Fibroblast of skin of abdomen (primary cell): ENCODE measurements around the gene SNX9.

ENCODE experiments used
- DNase-seq: peaks from one replicate; pipeline ENCODE4 v3.0.0-alpha.2; 2013

SNX9 gene

DNA sequence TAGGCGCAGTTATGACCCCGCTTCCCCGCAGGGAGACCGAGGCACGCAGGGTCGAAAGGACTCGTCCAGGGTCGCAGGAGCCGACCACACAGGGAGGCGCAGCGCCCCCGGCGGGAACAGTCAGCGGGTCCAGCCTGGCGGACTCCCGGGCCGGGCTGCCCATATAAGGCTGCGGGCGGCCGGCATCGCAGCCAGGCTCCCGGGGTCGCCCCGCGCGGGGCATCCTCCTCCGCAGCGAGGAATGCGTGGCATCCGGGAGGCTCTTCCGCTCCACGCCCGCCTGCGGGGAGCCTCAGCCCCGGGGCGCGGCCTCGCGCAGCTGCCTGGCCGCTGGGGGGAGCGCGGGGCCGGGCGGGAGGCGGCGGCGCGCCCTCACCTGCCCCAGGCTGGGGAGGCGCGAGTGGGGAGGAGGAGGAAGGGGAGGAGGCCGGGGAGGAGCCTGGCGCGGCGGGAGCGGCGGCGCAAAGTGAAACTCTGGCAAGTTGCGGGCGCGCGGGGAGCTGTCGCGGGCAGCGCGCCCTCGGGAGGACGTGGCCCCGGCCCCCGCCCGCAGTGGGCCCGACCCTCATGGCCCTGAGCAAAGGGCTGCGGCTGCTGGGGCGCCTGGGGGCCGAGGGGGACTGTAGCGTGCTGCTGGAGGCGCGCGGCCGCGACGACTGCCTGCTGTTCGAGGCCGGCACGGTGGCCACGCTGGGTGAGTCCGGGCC, 158.5 kb downstream of the SNX9 start, which contains the start of gene SYNJ2:
TSS of gene SYNJ2 (plus strand) at position 469 of the 707 bp plus-strand sequence. CDS start at position 568, 99 bp downstream.
- DNase-seq = peak; percentile 86

DNA sequence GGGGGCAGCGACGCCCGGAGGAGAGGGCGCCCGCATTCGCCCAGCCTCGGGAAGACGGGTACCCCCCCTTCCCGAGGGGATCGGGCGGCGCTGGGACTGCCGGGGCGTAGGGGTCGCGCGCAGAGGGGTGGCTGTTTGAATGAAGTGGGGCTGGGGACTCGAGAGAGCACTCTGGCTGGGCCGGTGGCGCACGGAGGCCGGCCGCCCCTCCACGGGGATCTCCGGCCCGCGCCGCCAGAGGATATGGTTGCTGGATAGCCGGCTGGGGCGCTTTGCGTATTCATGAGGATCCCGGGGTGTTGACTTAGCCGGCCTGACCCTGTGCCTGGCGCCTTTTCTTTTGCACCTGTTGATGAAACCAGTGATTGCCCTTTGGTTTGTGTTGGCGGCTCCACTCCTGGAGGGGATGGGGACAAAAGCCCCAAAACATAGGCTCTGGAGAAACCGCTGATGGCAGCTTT, 159.1 kb downstream of the SNX9 start:
- no peak for DNase-seq

DNA sequence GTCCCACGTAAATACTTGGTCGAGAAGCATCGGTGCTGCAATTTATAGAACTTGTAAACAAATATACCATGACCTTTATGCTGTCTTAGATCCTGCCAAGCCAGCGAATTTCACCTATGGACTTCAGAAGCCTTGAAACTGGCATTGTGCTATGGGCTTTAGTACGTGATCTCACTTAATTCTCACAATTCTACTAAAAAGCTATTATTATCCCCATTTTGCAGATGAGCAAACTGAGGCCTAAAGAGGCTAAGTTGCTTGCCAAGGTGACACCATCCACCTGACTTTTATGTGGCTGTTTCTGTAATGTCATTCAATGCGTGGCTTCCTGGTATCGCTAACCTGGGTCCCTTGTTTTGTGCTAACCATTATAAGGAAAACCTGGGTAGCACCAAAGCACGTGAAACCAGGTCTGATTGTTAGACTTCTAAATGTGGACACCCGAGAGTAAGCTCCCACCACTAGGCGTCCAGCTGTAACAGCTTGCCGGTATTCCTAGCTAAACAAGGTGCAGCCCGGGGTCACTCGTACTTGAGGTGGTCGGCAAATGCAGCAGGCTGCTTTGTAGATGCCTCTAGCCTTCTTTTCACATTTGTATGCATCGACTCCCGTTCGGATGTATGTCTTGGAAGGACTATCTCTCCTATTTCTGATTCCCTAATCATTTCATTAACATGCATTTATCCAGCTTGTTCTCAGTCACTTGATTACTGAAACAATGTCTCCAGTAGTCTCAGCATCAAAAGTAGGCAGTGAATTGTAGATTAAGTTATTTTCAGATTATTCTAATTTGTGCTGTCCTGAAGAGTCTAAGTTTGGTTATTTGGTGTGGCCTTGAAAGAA, 159.7 kb downstream of the SNX9 start:
- peak; percentile 45 for DNase-seq

DNA sequence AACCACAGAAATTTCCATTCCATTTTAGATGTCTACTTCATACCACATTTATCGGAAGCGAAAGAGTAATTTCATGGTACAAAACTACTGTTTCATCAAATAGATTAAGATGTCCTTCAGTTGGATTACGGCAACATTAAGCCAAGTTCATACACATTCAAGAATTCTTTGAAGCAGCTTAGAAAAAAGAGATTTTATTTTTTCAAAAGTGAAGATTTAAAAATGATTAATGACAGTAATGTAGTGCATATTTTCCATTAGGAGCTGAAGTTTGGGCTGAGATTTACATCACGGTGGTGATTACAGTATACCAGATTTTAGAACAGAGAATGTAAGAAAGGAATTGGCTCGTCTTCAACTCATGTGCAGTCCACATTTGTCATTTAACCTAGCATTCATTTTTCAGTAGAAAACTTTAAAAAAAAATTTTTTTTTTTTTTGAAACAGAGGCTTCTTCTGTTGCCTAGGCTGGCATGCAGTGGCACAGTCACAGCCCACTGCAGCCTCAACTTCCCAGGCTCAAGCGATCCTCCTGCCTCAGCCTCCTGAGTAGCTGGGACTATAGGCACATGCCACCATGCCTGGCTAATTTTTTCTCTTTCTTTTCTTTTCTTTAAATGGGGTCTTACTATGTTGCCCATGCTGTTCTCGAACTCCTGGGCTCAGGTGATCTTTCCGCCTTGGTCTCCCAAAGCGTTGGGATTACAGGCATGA, 160.5 kb downstream of the SNX9 start:
- peak; percentile 73 for DNase-seq

DNA sequence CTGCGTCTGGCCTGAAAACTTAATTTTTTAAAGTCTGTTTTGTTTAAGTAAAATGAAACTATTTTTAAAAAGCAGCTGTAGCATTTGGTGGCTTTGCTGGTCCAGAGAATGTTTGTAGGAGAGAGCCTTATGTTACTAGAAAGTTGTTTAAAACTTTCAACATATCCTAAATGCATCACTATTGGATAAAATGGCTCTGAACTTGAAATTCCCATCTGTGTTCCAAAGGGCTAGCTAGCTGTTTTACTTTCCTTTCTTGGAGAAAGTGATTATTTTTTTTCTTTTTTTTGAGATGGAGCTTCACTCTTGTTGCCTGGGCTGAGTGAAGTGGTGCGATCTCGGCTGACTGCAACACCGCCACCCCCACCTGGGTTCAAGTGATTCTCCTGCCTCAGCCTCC, 161.1 kb downstream of the SNX9 start:
- DNase-seq = no peak

DNA sequence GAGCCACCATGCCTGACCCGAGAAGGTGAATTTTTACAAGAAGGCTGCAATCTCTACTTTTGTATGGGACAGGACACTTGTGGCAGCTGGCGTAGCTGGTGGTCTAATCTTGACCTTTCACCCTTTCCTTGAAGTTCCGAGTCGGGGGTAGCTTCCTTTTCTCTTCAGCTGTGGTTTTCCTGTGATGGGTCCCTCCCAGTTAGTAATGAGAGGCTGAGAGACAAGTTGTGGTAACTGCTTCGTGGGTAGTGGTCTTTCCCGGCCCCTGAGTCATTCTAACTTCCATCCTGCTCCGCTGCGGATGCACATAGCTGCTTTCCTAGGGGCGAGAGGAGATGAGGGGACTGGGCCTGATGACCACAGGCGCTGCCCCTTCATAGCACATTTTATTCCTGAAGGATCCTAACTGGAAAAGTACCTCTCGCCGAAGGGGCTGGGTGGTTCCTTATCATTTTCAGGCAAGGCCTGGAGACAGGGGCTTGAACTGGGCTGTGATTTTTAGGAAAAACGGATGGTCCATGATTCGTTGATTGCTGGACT, 161.7 kb downstream of the SNX9 start:
- no peak for DNase-seq

DNA sequence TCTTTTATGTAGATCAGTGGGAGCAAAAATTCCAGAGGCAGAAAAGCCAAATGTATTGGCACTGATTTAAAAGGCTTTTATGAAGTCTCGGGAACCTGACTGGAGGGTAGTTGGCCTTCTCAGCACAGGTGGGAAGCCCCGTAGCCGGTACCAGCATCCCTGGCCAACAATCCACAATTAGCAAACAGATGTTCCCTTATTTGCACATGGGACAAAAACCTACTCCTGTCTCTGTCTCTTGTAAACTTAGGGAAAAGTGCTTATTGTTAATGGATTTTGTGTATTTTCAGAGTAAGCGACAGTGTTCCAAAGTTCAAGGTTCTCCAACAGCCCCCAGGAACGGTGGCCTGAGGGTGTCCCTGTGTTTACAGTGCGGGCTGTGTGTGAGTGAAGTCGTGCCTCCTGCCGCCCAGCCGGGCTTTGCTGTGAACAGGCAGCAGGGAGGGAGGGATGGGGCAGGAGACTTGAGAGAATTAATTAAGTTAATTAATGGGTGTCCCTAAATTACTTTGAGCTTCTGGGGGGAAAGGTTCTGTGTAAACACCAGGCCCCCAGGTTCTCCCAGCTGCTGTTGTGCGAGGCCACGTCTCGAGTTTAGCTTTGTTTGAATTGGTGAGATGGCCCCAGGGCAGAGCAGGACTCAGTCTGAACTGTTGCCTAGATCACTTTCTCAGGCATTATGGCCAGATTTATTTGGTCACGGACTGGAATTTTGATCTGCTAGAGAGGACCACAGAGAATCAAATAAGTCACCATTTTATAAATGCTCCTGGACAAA, 162.5 kb downstream of the SNX9 start:
- DNase-seq = no peak

DNA sequence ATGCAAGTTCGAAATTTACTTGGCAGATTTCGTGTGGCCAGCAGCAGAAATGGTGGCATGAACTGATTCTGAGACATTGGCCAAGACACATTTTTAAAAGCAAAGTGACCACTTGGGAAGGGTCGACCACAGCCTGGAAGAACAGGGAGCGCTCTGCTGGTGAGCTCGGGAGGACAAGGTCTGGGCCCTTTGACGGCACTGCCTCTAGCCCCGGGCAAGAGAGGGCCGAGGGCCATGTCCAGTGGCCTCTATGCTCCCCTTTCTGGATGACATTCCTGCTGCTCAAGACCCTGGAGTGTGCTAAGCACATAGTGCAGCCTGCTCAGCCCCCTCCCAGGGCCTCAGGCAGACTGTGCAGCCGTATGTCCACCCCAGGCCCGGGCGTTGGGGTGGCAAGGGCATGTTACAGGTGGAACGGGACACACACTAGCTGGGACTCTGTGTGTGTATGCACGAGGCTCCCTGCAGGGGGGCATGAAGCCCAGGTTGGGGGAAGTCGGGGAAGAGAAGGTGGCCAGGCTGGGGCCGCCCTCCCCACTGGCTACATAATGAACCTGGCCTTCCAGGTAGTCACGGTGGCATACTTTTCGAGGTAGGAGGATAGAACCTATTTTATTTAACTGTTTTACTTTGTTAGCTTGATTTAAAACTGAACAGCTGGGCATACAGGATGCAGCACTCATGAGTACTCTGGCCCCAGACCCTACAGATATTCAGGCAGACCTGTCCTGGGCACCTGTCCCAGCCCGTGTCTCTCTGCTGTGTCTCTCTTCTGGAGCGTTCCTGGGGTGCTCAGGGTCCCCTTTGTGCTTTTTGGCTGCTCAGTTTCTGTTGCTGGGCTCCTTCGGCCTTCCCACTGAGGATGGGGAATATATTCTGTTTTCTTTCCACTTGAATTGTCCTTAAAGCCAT, 165.0 kb downstream of the SNX9 start:
- DNase-seq = no peak

DNA sequence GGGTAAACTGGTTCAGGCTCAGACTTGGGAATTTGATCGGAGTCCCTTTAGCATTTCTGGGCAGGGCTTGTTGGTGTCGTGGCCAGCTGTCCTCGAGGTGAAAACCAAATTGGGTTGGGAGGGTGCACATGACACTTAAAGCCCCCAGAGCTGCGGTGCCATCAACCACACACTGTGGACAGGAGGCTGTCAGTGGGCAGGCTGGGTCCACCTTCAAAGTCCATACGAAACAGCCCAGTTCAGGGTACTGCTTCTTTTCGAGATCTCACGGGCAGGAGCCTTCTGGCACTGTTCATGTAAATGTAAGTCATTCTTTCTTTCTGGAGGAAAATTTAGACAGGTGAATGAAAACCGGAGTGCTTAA, 165.6 kb downstream of the SNX9 start:
- no peak for DNase-seq

DNA sequence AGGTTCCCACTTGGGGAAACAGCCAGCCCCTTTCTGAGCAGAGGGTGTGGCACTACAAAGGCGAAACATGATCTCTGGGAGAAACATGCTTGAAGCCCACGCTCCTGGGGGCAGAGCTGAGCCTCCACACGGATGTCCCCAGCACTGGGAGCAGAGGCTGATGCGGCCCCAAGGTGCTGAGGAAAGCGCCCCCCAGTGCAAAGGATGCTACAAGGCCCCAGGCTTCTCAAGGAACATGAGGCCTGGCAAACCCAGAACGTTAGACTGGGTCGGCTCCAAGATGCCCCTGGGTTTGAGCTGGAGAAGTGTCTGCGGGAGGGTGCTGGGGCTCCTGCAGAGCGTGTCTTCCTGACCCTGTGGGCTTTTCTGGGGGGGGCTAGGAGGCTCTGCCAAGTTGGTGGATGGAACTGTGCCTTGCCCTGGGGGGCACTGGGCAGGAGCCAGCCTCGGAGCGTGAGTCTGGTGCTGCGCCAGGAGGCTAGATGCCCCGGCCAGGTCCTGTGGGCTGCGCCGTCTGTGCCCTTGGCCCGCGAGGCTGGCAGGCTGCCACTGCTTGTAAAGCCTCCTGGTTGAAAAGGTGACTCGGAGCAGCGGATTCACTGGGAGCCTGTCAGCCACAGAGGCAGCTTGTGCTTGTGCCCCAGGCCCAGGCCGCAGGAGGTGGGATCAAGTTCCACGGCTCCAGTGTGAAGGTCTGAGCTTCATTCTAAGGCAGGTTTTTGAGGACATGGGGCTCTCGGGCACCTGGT, 166.7 kb downstream of the SNX9 start:
- DNase-seq = peak; percentile 51

DNA sequence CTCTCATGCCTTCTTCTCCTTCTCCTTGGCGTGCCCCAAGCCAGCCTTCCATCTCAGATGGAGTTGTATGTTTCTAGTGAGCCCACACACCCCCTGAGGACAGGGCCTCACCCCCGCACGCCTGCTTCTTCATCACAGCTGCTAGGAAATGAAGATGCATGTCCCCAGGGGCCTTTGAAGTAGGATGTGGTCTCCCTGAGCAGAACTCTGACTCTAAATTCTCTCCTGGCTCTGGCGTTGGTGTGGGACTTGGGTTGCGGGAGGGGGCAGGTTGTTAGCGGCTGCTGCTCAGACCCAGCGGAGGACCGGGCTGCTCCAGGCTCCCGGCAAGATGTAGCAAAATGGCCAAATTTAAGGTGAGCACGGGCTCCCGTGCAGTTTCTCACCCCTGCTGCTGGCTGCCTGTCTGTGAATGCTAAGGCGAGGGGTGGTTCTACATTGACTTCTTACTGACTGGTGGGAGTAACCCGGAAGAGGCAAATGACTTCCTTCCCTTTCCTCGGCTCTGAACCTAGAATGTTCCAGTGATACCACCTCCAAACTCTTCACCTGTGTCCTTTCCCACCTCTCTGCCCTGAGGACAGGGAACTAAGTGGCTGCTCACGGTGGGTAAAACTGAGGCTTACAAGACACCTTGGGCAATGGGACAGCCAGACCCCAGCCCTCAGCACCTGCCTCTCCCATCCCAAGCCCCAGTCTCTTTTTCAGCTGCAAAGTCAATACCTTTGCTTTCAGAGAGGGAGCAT, 167.4 kb downstream of the SNX9 start:
- DNase-seq = no peak

DNA sequence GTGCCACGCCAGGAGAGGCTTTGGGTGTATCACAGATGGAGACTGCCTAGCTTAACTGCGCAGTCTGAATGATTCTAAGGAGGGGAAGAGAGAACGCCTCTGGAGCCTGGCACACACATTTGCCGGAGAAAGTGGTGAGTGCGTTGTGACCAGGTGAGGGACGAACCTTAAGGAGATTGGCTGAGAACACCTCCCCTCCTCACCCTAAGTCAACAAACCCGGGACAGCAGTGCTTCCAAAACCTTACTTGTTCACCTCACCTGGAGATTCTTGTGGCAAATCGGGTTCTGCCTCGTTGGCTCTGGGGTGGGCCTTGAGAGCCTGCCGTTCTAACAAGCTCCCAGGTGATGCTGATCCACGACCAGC, 168.0 kb downstream of the SNX9 start:
- DNase-seq = no peak

DNA sequence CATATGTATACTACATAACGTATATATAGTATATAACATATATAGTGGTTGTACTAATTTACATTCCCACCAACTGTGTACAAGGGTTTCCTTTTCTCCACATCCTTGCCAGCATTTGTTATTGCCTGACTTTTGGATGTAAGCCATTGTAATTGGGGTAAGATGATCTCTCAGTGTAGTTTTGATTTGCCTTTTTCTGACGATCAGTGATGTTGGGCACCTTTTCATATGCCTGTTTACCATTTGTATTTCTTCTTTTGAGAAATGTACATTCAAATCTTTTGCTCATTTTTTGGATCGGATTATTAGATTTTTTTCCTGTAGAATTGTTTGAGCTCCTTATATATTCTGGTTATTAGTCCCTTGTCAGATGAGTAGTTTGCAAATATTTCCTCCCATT, 170.0 kb downstream of the SNX9 start:
- no peak for DNase-seq

DNA sequence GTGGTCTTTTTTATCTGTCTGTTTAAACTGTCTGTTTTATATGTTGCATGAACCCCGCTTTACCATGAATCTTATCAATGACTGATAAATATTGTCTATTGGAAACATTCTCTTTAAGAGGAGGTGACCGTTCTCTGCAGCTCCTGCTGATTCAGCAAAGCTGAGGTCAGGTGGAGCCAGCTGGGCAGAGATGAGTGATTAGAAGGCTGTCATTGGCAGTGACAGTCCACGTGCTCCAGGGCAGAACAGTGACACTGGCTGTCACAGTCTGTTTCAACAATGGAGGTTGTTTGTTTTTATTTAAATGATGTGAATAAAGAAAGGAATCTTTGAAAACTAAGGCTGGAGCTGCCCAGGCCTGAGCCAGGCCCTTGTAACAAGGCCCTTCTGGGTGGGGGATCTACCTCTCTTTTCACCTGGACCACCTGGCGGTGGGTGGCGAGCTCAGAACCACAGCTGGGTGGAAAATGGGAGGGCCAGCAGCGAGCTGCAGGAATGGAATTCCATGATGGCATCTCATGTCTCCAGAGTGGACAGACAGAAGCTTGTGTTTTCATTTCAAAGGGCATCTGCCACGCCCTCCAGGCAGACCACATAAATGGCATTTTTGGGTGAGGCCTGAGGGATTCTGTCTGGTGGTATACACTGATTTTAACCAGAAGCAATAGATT, 171.2 kb downstream of the SNX9 start:
- DNase-seq = no peak
